GM18873 (cell line): ENCODE data around the gene GPBAR1.

Experiments
- ATAC-seq: cut with Tn5 transposase; IDR thresholded peaks from one replicate; pipeline ENCODE4 v1.9.1; 2021; ENCODE audit warnings: mild to moderate bottlenecking, moderate library complexity, moderate number of reproducible peaks; ENCODE audit not compliant: unreplicated experiment, low FRiP score

Gene GPBAR1

GRCh38 chr2:218282173-218282991 is 21.6 kb downstream of the GPBAR1 start:
- ATAC-seq: no peak

- ATAC-seq: peak; percentile 58
Measured at GRCh38 chr2:218284106-218284811, 23.4 kb downstream of the GPBAR1 start.

GRCh38 chr2:218285604-218286003 is 24.8 kb downstream of the GPBAR1 start:
- no peak for ATAC-seq

- peak; percentile 56 for ATAC-seq
Measured at GRCh38 chr2:218286570-218287459, 26.0 kb downstream of the GPBAR1 start.

GRCh38 chr2:218289639-218290315 is 29.0 kb downstream of the GPBAR1 start:
- ATAC-seq: no peak

- peak; percentile 51 for ATAC-seq
Measured at GRCh38 chr2:218290316-218291261, 29.8 kb downstream of the GPBAR1 start.

- ATAC-seq: no peak
Measured at GRCh38 chr2:218291318-218292047, 30.7 kb downstream of the GPBAR1 start.

- ATAC-seq: peak; percentile 49
Measured at GRCh38 chr2:218292048-218293014, 31.5 kb downstream of the GPBAR1 start, which contains the start of gene TMBIM1. Gene TMBIM1, minus strand, starts transcription at chr2:218292503. Its CDS starts 10,362 bp downstream, at chr2:218282141.

GRCh38 chr2:218293715-218294429 is 33.1 kb downstream of the GPBAR1 start:
- no peak for ATAC-seq

- ATAC-seq: no peak
Measured at GRCh38 chr2:218294430-218295022, 33.7 kb downstream of the GPBAR1 start.

GRCh38 chr2:218295029-218295428 is 34.2 kb downstream of the GPBAR1 start:
- ATAC-seq: no peak

GRCh38 chr2:218296200-218296599 is 35.4 kb downstream of the GPBAR1 start:
- ATAC-seq: no peak

GRCh38 chr2:218296847-218297246 is 36.0 kb downstream of the GPBAR1 start:
- ATAC-seq: no peak

GRCh38 chr2:218298314-218298875 is 37.6 kb downstream of the GPBAR1 start:
- no peak for ATAC-seq

GRCh38 chr2:218300141-218300540 is 39.3 kb downstream of the GPBAR1 start:
- no peak for ATAC-seq
